ENCODE results near the gene GPR25.

DNA sequence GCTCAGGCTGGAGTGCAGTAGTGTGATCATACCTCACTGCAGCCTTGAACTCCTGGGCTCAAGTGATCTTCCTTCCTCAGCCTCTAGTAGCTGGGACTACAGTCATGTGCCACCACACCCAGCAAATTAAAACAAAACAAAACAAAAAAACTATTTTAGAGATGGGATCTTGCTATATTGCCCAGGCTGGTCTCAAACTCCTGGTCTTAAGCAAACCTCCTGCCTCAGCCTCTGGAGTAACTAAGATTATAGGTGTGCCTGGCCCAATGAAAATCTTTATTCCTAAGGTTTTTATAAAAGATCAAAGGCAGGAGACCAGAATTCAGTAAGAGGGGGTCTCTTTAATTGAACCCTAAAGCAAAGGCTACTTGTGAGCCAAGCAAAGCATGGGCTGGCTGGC lies 32.0 kb downstream of the GPR25 start:
- TF ChIP-seq ZNF692 (tag by site-specific recombination; IDR thresholded peaks at IDR 0.05) (no peak), CTCF (tag by site-specific recombination; IDR thresholded peaks at IDR 0.05) (no peak), ZNF280C (tag by site-specific recombination; IDR thresholded peaks at IDR 0.05) (no peak), ZNF26 (tag by site-specific recombination; IDR thresholded peaks at IDR 0.05) (no peak), GLI4 (tag by site-specific recombination; IDR thresholded peaks at IDR 0.05) (no peak), ZNF133 (tag by site-specific recombination; IDR thresholded peaks at IDR 0.05) (no peak), ZNF596 (tag by site-specific recombination; IDR thresholded peaks at IDR 0.05) (no peak)
